ENCODE results near the gene NBDY. TPM values are rescaled to one million over a fixed set of nuclear protein-coding genes. Genes with fewer than 3 reads are reported as not detected.
"Not testable (repeated sequence)": the region's sequence is repeated elsewhere in the genome, so short reads cannot be mapped to it uniquely, and the experiment has no call there.

NBDY gene
- total RNA-seq, 1 donor from 2014 or later, result 79.3 TPM

DNA sequence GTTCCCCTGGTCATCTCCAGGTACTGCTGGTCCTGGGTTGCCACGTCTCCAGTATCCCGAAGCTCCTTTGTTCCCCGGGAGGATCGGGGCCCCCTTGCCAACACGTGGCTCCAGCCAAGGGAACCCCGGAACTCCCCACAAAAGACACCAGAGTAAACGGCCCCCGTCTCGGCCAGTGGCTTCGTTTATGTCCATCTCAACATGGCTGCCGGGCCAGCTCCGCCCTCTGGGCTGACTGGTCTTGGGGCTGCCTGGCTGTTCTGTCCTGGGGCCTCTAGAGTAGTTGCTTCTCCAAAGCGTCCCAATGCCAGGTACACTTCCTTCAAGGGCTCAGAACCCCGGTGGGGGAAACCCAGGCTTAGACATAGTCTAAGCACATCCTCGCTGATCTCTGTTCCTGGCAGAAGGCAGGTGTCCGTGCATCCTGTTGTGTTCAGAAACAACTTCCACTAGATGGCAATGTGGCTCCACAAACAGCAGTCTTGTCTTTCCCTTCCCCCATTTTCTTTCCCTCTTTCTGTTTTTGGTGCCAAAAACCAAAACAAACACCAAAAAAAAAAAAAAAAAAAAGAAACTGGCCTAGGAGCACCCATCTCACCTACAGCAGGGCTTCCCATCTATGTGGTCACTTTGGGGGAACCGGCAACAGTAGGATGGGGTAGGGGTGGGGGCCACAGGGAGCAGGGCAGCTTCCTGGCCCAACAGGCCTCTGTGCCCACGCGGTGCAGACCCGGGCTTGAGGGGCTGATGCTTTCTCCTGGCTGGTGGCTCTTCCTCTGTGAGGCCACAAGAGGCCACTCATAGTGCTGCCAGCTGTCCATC lies 35.3 kb downstream of the NBDY start:
- peak; percentile 89 for DNase-seq (ENCODE audit: low spot score)

DNA sequence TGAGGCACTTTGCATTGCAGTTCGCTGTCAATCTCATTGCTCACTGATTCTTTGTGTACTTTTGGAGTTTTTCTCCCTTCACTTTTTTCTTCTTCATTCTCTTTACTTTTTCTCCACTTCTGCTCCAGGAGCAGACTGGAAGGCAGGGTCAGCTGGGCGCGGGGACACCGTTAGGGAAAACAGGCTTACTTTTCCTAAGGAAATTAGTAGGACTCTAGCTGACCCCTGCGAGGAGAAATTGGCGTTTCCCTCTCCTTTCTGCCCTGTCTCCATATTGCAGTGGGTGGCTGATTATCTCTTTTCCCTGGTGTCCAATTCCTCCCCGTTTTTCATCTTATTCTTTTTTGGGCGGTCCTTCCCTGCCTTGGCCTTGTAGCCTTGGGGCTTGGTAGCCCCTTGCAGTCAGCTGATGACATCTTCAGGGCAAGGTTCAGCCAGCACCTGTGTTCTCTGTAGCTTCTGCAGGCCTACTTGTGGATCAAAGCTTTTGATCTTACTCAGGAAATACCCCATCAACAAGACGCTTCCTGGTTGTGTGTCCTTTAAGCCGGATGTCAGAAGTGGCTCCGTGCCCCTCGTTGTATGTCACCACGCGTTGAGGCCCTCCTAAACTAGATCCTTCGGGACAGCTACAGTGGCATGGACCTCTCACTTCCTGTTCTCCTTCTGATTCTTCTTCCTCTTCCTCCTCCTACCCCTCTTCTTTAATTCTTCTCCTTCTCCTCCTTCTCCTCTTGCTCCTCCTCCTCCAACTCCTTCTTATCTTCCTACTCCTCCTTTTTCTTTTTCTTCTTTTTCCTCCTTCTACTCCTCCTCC lies 36.1 kb downstream of the NBDY start:
- DNase-seq (ENCODE audit: low spot score), result peak; percentile 39

DNA sequence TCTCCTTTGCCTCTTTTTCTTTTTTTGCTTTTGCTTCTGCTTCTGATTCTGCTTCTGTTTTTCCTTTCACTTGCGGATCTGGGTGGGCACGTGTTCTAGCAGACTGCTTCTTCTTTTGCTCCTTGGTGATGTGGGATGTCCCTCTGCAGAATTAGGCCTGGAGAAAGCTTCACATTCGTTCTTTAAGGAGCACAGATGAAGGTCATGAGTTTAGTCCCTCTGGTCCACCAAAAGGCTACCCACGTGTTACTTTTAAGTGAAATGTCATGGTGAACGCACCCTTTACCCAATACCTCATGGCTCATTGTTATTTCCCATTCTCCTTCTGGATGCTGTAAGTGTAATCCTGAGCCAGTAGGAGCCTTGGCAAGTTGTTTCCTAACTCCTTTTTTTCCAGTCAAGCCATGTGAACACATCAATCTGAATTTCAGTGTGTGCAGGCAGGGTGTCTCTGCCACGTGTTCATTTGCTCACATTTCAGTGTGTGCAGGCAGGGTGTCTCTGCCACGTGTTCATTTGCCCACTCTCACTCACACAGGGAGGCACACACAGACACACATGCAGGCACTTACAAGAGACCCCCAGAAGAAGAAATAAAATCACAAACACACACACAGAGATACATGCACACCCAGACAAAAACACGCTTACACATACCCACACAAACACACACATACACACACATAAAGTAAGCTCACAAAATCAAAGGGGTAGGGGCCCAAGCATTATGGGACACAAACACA lies 36.9 kb downstream of the NBDY start:
- DNase-seq (ENCODE audit: low spot score), result peak; percentile 34

DNA sequence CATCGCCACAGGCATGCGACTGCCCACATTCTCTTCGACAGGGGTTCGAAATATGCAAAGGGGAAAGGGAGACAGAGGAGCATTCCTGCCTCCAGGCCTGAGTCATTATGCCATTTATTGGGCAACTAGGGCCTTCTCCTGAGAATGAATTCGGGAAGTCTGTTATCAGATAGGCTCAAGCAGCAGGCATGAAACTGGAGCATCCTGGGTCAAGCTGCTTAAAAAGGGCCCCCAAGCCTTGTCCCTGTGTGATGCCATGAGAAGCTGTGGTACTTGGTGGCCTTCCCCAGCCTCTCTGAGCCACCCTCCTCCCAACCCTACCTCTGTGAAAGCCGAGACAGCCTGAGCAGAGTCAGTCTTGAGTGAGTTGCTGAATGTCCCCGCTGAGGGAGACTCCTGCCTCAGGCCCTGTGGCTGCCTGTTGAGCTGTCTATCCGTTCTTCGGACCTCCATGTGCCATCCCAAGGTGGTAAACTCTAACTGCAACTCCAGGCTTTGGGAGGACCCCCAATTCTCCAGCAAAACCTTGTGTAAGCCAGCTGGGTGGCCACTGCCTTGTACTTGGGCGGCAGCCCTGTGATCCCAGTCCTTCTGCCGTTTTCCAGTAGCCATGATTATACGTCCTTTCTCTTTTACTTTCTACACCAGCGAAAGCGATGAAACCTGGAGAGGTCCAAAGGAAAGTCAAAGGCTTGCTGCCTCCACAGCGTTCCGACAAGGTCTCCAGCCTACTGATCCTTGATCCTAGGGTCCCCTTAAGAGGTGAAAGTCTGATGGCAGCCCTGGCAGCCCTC lies 37.7 kb downstream of the NBDY start:
- DNase-seq (ENCODE audit: low spot score), result peak; percentile 36

DNA sequence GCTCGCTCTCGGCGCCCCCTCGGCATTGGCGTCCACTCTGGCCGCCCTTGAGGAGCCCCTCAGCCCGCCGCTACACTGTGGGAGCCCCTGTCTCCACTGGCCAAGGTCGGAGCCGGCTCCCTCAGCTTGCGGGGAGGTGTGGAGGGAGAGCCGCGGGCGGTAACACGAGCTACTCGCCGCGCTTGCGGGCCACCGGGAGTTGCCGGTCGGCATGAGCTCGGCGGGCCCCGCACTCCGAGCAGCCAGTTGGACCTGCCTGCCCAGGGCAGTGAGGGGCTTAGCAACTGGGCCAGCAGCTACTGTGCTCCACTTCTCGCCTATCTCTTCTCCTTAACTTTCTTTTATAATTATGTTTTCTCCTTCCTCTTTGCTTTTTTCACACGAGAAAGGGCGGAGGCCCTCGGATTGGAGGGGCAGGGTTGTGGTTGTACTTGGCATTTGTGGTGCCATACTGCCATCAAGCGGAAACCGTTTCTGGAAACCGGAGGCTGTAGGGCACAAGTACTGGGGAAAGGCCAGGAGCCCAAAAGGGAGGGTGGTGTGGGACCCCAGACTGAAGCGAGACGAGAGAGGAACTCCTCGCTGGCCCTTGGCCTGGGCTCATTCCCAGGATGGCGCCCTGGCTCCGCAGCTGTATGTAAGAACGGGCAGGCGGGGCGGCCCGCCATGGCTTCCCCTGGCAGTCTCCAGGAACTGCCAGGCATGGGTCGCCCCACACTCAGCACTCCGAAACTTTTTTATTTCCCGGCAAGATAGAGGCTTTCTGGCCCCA lies 38.5 kb downstream of the NBDY start:
- DNase-seq (ENCODE audit: low spot score), result peak; percentile 49

DNA sequence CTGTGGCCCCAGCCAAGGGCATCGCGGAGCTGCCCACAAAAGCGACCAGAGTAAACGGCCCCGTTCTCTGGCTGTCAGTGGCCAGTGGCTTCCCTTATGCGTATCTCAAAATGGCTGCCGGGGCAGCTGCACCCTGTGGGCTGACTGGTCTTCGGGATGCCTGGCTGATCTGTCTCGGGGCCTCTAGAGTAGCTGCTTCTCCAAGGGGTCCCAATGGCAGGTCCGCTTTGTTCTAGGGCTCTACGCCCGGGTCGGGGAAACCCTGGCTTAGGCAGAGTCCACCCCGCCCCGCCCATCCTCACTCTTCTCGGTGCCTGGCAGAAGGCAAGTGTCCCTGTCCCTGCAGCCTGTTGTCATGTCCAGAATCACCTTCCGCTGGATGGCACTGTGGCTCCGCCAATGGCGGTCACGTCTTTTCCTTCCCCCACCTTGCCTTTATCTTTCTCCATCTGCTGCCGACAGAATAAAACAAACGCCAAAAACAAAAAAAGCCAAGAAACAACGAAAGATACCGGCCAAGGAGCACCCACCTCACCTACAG lies 39.1 kb downstream of the NBDY start:
- not testable (repeated sequence) for DNase-seq (ENCODE audit: low spot score)

DNA sequence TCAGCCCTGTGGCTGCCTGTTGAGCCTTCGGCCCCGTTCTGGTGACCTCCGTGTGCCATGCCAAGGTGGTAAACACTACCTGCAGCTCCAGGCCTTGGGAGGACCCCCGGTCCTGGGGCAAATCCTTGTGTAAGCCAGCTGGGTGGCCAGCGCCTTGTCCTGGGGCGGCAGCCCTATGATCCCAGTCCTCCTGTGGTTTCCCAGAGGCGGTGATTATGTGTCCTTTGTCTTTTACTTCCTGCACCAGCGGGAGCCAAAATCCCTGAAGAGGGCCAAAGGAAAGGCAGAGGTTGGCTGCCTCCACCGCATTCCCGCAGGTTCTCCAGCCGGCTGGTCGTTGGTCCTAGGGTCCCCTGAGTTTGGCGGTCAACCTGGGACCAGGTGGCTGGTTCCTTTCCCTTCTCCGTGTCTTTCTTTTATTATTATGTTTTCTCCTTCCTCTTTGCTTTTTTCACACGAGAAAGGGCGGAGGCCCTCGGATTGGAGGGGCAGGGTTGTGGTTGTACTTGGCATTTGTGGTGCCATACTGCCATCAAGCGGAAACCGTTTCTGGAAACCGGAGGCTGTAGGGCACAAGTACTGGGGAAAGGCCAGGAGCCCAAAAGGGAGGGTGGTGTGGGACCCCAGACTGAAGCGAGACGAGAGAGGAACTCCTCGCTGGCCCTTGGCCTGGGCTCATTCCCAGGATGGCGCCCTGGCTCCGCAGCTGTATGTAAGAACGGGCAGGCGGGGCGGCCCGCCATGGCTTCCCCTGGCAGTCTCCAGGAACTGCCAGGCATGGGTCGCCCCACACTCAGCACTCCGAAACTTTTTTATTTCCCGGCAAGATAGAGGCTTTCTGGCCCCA lies 43.9 kb downstream of the NBDY start:
- not testable (repeated sequence) for DNase-seq (ENCODE audit: low spot score)

DNA sequence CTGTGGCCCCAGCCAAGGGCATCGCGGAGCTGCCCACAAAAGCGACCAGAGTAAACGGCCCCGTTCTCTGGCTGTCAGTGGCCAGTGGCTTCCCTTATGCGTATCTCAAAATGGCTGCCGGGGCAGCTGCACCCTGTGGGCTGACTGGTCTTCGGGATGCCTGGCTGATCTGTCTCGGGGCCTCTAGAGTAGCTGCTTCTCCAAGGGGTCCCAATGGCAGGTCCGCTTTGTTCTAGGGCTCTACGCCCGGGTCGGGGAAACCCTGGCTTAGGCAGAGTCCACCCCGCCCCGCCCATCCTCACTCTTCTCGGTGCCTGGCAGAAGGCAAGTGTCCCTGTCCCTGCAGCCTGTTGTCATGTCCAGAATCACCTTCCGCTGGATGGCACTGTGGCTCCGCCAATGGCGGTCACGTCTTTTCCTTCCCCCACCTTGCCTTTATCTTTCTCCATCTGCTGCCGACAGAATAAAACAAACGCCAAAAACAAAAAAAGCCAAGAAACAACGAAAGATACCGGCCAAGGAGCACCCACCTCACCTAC lies 44.5 kb downstream of the NBDY start:
- DNase-seq (ENCODE audit: low spot score), result not testable (repeated sequence)

DNA sequence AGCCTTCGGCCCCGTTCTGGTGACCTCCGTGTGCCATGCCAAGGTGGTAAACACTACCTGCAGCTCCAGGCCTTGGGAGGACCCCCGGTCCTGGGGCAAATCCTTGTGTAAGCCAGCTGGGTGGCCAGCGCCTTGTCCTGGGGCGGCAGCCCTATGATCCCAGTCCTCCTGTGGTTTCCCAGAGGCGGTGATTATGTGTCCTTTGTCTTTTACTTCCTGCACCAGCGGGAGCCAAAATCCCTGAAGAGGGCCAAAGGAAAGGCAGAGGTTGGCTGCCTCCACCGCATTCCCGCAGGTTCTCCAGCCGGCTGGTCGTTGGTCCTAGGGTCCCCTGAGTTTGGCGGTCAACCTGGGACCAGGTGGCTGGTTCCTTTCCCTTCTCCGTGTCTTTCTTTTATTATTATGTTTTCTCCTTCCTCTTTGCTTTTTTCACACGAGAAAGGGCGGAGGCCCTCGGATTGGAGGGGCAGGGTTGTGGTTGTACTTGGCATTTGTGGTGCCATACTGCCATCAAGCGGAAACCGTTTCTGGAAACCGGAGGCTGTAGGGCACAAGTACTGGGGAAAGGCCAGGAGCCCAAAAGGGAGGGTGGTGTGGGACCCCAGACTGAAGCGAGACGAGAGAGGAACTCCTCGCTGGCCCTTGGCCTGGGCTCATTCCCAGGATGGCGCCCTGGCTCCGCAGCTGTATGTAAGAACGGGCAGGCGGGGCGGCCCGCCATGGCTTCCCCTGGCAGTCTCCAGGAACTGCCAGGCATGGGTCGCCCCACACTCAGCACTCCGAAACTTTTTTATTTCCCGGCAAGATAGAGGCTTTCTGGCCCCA lies 49.3 kb downstream of the NBDY start:
- not testable (repeated sequence) for DNase-seq (ENCODE audit: low spot score)

DNA sequence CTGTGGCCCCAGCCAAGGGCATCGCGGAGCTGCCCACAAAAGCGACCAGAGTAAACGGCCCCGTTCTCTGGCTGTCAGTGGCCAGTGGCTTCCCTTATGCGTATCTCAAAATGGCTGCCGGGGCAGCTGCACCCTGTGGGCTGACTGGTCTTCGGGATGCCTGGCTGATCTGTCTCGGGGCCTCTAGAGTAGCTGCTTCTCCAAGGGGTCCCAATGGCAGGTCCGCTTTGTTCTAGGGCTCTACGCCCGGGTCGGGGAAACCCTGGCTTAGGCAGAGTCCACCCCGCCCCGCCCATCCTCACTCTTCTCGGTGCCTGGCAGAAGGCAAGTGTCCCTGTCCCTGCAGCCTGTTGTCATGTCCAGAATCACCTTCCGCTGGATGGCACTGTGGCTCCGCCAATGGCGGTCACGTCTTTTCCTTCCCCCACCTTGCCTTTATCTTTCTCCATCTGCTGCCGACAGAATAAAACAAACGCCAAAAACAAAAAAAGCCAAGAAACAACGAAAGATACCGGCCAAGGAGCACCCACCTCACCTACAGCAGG lies 50.0 kb downstream of the NBDY start:
- DNase-seq (ENCODE audit: low spot score), result not testable (repeated sequence)

DNA sequence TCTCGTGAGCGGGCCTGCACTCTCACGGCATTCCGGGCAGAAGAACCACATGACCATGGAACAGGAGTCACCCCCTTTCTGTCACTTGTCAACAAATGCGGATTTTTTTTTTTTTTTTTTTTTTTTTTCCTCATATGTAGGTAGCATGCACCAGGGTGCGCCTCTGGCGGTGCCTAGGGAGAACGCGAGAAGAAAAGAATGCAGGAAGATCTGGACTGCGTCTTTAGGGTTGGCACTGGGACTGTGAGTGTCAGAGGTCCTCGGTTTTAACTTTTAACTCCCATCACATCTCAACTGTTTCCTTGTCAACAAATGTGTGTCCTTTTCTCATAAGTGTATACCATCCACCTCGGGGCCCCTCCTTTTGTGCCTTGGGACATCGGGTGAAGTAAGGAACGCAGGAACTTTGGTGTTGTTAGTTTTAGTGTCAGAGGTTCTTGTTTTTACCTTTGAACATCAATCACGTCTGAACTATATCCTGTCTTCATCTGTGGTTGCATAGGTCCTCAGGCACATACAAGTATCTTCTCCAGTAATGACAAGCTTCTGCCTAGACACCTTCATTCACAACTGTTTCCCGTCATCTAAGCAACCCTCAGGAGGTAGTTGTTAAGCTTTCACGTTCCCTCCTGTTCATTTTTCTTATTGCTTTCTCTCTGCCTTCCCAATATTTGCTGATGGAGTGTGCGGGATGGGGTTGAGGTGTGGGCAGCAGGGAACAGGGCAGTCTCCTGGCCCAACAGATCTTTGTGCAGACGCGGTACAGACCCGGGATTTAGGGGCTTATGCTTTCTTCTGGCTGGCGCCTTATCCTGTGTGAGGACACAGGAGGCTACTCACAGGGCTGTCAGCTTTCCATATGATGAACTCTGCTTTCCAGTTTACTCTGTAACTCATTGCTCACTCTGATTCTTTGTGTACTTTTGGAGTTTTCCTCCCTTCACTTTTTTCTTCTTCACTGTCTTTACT lies 51.9 kb downstream of the NBDY start:
- DNase-seq (ENCODE audit: low spot score), result not testable (repeated sequence)

DNA sequence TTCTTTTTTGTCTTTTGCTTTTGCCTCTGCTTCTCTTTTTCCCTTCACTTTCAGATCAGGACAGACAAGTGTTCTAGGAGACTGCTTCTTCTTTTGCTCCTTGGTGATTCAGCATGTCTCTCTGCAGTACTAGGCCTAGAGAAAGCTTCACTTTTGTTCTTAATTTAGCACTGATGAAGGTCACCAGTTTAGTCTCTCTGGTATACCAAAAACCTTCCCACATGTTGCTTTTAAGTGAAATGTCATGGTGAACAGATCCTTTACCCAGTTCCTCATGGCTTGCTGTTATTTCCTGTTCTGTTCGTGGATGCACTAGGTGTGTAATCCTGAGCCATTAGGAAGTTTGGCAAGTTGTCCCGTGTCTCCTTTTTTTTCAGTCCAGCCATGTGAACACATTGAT lies 53.3 kb downstream of the NBDY start:
- no peak for DNase-seq (ENCODE audit: low spot score)

DNA sequence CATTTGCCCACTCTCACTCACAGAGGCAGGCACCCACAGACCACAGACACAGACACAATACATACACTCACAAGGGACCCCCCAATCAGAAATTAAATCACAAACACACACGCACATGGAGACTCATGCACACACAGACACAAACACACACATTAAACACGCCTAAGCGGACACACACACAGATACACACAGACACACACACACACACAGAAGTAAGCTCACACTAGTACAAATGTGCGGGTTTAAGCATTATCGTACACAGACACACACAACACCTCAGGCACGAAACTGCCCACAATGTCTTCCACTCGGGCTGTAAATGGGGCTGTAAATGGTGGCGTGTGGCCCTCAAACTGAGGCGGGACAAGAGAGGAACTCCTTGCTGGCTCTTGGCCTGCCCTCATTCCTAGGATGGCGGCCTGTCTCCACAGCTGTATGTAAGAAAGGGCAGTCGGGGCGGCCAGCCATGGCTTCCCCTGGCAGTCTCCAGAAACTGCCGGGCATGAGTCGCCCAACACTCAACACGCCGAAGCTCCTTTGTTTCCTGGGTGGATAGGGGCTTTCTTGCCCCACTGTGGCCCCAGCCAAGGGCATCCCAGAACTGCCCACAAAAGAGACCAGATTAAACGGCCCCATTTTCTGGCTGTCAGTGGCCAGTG lies 53.9 kb downstream of the NBDY start:
- DNase-seq (ENCODE audit: low spot score), result no peak

DNA sequence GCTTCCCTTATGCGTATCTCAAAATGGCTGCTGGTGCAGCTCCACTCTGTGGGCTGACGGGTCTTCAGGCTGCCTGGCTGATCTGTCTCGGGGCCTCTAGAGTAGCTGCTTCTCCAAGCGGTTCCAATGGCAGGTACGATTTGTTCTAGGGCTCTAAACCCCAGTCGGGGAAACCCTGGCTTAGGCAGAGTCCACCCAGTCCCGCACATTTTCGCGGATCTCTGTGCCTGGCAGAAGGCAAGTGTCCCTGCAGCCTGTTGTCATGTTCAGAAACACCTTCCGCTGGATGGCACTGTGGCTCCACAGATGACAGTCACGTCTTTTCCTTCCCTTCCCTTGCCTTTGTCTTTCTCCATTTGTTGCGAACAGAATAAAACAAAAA lies 54.4 kb downstream of the NBDY start:
- peak; percentile 87 for DNase-seq (ENCODE audit: low spot score)

DNA sequence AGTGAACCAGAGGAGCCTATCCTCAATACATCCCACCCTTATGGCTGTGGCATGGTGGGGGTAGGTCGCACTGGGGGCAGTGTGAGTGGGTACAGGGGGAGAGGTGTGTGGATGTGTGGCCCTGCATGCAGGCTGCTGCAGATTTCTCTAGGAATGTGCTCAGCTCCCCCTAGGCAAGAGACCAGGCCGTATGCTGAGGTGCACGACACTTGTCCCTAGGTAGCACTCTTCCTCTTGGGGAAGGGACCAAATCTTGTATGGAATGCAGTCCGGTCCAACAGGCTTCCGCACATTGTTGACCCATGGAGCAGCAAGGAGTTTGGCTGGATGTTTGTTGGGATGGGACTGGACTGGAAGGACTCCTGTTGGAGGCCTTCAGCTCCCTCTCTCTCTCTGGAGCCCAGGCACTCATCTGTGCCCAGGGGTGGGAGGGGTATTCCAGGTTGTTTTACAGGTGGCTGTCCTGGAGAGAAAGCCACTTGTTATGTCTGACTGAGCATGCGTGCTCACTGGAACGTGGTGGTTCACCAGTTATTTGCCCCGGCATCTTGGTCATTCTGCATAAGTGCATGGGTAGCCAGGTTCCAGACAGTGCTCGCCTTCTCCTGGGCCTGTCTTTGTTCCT lies 55.1 kb downstream of the NBDY start:
- no peak for DNase-seq (ENCODE audit: low spot score)

DNA sequence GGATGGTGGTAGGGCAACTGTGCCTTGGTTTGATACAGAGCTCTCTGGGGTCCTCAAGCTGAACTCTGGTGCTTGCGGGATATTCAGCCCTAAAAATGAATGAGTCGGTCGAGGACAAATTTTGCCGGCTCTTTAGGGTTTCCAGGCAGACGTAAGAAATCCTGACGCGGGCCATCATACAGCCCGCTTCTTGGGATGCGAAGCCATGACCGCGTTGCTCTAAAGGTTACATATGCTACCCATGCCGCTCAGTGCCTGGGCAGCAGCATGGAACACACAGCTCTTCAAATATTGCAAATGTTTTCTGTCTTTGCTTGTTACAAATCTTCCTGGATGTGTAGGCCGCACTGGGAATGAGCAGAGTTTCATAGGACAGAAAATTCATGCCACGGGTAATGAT lies 55.6 kb downstream of the NBDY start:
- DNase-seq (ENCODE audit: low spot score), result no peak
